ENCODE measurements around the gene PILRA.
"Not testable (repeated sequence)": the region's sequence is repeated elsewhere in the genome, so short reads cannot be mapped to it uniquely, and the experiment has no call there.

The PILRA gene

GRCh38 chr7:100358027-100358856 lies 15.0 kb upstream of the PILRA start, which contains the start of gene PILRB:
PILRB (plus strand) TSS chr7:100358117; CDS start chr7:100358303, 186 bp downstream.
- DNase-seq, result no peak

GRCh38 chr7:100358857-100359212 lies 14.5 kb upstream of the PILRA start:
- DNase-seq, result no peak

GRCh38 chr7:100360135-100360854 lies 13.0 kb upstream of the PILRA start:
- no peak for DNase-seq

- no peak for DNase-seq
These were observed 10.2 kb upstream of the PILRA start for GRCh38 chr7:100363098-100363497.

- not testable (repeated sequence) for DNase-seq
These were observed 9.5 kb upstream of the PILRA start for GRCh38 chr7:100363797-100364196.

- DNase-seq, result no peak
These were observed 8.8 kb upstream of the PILRA start for GRCh38 chr7:100364480-100364879.

GRCh38 chr7:100365998-100366367 lies 7.3 kb upstream of the PILRA start:
- not testable (repeated sequence) for DNase-seq

- DNase-seq, result peak in 1 of 2 donors; percentile 46
These were observed 6.7 kb upstream of the PILRA start for GRCh38 chr7:100366411-100367250.

GRCh38 chr7:100367251-100367620 lies 6.1 kb upstream of the PILRA start:
- DNase-seq, result no peak

GRCh38 chr7:100367676-100368613 lies 5.3 kb upstream of the PILRA start:
- no peak for DNase-seq

GRCh38 chr7:100369105-100369504 lies 4.2 kb upstream of the PILRA start:
- DNase-seq, result no peak

GRCh38 chr7:100370303-100370702 lies 3.0 kb upstream of the PILRA start:
- no peak for DNase-seq

GRCh38 chr7:100370746-100371145 lies 2.5 kb upstream of the PILRA start:
- no peak for DNase-seq

GRCh38 chr7:100371561-100372171 lies 1.6 kb upstream of the PILRA start:
- DNase-seq, result no peak

GRCh38 chr7:100372256-100372655 lies 1.0 kb upstream of the PILRA start:
- DNase-seq, result no peak

- DNase-seq, result no peak
These were observed 593 bp upstream of the PILRA start for GRCh38 chr7:100372694-100373093.

- not testable (repeated sequence) for DNase-seq
These were observed 747 bp downstream of the PILRA start for GRCh38 chr7:100373870-100374598.

- DNase-seq, result no peak
These were observed 1.3 kb downstream of the PILRA start for GRCh38 chr7:100374601-100375000.

- DNase-seq, result no peak
These were observed 2.8 kb downstream of the PILRA start for GRCh38 chr7:100376066-100376465.

GRCh38 chr7:100378114-100378755 lies 4.9 kb downstream of the PILRA start:
- no peak for DNase-seq

GRCh38 chr7:100380196-100380595 lies 6.9 kb downstream of the PILRA start:
- no peak for DNase-seq

Measured in stimulated activated CD4-positive, alpha-beta T cell treated with anti-CD3 and anti-CD28 coated beads, Interleukin-2, amount 100 ng/mL, for 24 hours (primary cell).